Cardiac fibroblast (primary cell): ENCODE data around the gene HOTAIR.

ENCODE experiments used
- DNase-seq, 2 donors: peaks; one replicate each; pipeline versions ENCODE4 v3.0.0 to v3.0.0-alpha.2; 2010; ENCODE audit warnings: low read depth in 2 of 2
- H3K4me3 ChIP-seq, 2 donors: replicated peaks in 1 of 2; 1 replicate in 1 of 2; 2 replicates in 1 of 2; pipeline ENCODE4 v1.5.1; 2011; ENCODE audit warnings: low read depth in 2 of 2, low read length in 2 of 2, mild to moderate bottlenecking in 2 of 2, moderate library complexity in 1 of 2
- TF ChIP-seq, protein P1 (sequence below): IDR thresholded peaks from one replicate; pipeline ENCODE4 v1.5.1; 2011; ENCODE audit warnings: low read depth, mild to moderate bottlenecking, low read length, inconsistent platforms

Gene HOTAIR

DNA sequence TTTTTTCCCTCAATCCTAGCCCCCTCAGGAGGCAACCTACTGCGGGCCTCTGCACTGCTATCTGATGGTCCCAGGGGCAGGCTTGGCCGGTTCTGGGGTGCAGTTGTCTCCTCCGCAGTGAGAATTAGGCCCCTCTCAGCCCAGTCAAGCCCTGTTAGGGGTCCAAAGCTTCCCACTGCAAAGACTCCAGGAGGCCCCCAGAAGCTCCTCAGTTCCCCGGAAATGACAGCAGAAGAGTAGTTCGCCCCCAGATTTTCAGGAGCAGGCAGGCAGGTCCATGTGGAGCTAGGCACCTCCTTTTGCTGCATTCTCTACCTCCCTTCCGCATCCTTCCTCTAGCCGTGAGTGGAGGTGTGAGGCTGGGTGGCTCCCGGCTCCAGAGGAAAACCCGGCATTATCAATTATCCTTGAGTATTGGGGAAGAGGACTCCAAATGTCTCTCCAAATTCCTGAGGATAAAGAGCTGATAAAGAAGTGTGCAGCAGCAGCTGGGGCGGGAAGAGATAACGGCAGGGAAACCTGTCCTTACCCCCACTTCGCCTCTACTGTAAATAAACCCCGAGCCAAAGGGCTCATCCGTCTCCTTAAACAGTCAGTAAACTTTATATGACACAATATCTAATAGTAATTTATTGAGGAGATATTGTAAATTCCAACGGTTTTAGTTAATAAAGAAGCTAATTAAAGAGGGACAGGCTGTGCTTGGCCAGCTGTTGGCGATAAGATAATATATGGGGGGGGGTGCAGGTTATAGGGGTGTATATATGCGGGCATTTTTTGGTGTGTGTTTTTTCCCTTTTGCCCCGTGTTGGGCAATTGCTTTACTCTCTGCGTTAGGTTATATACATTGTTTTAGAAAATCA, 20.7 kb downstream of the HOTAIR start:
- H3K4me3 ChIP-seq, result no peak overlapping the region
- TF ChIP-seq, protein P1, sequence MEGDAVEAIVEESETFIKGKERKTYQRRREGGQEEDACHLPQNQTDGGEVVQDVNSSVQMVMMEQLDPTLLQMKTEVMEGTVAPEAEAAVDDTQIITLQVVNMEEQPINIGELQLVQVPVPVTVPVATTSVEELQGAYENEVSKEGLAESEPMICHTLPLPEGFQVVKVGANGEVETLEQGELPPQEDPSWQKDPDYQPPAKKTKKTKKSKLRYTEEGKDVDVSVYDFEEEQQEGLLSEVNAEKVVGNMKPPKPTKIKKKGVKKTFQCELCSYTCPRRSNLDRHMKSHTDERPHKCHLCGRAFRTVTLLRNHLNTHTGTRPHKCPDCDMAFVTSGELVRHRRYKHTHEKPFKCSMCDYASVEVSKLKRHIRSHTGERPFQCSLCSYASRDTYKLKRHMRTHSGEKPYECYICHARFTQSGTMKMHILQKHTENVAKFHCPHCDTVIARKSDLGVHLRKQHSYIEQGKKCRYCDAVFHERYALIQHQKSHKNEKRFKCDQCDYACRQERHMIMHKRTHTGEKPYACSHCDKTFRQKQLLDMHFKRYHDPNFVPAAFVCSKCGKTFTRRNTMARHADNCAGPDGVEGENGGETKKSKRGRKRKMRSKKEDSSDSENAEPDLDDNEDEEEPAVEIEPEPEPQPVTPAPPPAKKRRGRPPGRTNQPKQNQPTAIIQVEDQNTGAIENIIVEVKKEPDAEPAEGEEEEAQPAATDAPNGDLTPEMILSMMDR, result no peak
- no peak for DNase-seq

DNA sequence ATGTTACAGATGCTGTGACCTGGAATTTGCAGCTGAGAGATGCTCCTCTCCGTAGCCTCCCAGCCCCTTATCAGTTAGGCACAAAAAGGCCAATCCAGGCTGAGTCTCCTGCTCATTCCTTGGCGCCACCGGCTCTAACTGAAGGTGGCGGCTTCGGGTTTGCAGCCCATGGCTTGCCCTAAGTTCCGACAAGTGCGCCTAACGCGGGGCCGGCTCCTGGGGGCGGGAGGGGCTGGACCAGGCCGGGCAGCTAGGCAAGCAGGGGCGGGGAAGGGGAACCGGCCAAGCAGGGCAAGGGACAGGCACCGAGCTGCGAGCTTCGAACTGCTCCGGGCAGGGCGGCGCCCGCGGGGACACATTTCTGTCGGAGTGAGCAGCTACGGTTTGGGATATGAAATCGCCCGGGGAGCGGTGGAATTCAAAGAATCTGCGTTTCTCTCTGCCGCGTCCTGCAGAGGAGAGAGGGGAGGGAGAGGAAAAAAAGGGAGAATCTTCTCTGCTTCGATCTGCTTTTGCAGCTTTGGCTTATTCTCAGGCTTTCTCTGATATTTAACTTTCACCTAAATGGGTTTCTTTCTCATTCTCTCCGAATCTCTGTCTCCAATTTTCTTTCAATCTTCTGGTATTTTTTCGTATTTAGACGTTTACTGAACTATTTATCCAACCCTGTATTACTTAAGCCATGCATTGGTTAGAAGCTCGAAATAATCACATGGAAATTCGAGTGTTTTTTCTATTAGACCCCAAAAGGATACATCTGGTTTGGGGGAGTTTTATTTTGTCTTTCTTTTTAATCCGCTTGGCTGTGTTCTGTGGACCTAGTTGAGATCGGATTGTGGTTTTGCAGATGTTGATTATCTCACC, 21.7 kb downstream of the HOTAIR start:
- TF ChIP-seq, protein P1, result no peak
- no peak overlapping the region for H3K4me3 ChIP-seq
- DNase-seq, result no peak

DNA sequence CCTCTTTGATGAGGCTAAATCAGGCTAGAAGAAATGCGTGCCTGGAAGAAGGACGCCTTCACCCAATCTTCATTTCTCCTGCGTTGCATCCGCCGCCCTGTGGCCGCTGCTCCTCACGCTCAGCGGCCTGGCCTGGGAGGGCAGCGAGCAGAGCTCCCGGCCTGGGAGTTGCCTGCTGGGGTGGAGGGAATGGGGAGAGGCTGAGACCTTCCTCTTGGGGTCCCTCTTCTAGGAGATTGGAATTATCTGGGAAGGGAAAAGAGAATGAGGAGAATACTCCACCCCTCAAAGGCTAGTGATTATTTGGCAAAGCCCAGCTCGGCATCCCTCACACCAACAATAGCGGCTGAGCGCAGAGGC, 22.4 kb downstream of the HOTAIR start:
- DNase-seq, result no peak
- no peak overlapping the region for H3K4me3 ChIP-seq
- TF ChIP-seq, protein P1, result no peak

DNA sequence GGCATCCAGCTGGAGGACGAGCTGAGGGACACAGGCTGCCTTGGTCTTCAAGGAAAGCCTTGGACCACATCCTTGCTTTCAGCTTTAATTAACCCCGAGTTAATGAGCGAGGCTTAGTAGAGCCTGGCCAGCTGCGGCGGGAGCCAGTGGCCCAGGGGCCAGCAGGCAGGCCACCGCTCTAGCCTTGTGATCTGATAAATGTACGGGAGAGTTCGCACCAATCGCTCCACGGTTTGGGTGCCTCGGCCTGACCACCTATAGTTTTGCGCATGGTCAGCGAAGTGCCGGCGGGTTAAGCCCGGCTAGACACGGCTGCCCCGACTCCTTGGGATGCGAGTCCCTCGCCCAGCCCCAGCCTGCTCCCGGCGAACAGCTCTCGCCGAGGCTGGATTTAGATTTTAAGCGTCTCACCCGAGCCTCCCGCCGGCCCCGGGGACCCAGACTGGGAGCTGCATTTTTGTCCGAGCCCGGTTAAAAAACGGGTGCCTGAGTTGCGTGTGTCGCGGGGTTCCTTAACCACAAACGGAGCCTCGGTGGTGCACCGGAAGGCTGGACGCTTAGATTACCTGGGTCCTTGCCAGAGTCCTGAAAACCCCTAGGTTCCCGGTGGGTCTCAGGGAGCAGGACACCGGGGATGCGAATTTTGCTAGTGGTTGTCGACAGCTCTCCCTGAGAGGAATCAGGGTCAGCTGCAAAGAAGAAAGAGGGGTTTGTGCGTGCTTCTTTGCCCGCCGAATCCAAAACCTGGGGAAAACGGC, 23.0 kb downstream of the HOTAIR start:
- H3K4me3 ChIP-seq, result no peak overlapping the region
- TF ChIP-seq, protein P1, result no peak
- DNase-seq, result no peak

DNA sequence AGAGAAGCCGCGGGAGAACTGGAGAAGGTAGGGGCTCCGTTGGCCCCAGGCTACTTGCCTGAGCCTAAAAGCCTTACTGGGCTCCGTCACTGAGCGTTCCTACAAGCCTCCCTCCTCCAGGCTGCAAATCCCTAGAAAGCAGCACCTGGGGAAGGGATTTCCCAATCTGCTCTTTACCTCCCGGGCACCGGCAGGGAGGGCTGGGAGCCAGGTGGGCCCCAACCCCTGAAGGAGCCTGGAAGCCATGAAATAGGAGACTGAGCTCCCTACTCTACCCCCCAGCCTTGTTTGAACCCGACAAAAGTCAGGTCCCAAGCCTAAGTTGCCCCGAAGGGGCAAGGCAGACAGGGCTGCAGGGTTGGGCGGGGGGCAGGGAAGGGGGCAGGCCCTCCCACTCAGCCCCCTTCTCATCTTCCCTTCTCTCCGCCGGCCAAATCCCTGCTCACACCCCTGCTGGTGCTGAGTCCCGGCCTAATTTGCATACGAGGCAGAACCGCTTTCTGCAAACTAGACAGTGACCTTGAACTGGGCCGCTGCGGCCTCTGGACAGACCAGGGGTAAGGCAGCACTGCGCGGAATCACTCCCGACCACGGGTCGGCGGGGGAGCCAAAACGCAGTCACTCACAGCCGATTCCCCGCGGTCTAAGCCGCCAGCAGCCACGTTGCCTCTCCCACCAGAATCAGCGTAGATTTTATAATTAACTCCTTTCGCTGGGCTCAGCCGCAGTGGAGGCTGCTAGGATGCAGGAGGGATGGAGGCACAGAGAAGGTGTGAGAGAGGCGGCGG, 23.8 kb downstream of the HOTAIR start:
- H3K4me3 ChIP-seq, result no peak overlapping the region
- TF ChIP-seq, protein P1, result no peak
- DNase-seq, result no peak

DNA sequence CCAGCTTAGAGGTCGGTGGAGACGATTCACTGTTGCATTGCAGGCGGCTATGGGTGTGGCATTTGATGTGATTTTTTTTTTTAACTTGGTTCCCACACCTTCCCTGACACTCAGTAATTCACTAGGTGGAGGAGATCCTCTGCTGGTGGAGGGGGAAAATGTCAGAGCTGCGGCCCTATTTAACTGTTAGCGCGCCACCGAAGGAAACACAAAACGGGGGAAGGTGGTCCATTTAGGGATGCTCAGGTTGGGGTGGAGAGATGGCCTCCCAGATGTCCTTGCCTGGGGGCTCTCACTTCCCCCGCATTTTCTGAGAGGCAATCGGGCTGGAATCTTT, 24.3 kb downstream of the HOTAIR start:
- DNase-seq, result no peak
- H3K4me3 ChIP-seq, result no peak overlapping the region
- TF ChIP-seq, protein P1, result no peak
